Kidney capillary endothelial cell (primary cell): ENCODE data around the gene SPTBN2.
A peak's percentile ranks its signal among the peaks of the same experiment; 100 is the strongest.
"Not testable (repeated sequence)": the region's sequence is repeated elsewhere in the genome, so short reads cannot be mapped to it uniquely, and the experiment has no call there.

ENCODE experiments used
- DNase-seq: peaks from one replicate; pipeline ENCODE4 v3.0.0-alpha.2; 2018; ENCODE audit warnings: low spot score

SPTBN2 gene

DNA sequence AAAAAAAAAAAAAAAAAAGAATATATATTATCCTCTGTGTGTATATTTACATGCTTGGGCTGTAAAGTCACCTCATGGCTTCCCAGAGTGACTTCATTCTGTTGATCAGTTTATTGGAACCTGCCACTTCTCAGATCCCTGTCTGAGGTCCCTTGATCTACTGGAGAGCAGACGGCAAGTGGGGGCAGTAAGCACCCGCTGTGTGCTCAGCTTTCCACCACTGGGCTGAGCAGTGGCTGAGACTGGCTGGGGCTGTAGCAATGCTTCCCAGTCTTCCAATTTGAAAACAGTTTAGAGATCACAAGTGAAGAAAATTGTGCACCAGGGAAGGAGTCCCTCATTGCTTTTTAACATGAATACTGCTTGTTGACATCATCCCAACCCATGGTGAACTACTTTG is 44.4 kb downstream of the SPTBN2 start:
- DNase-seq: no peak

GRCh38 chr11:66683877-66684276 is 45.1 kb downstream of the SPTBN2 start:
- no peak for DNase-seq

DNA sequence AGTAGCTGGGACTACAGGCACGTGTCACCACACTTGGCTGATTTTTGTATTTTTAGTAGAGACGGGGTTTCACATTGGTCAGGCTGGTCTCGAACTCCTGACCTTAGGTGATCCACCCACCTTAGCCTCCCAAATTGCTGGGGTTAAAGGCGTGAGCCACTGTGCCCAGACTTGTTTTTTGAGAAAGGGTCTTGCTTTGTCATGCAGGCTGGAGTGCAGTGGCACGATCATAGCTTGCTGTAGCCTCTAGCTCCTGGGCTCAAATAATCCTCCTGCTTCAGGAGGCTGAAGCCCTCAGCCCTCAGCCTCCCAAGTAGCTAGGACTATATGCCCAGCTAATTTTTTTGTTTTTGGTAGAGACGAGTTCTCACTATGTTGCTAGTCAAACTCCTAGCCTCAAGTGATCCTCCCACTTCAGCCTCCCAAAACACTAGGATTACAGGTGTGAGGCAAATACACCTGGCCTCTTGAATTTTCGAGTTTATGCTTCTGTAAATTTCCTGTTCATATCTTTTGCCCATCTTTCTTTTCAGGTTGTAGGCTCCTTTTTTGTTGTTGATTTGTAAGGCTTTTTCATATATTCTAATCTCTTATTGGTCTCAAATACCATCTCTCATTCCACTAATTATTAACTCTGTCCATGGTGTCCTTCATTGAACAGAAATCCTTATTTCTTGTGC is 47.9 kb downstream of the SPTBN2 start:
- no peak for DNase-seq

DNA sequence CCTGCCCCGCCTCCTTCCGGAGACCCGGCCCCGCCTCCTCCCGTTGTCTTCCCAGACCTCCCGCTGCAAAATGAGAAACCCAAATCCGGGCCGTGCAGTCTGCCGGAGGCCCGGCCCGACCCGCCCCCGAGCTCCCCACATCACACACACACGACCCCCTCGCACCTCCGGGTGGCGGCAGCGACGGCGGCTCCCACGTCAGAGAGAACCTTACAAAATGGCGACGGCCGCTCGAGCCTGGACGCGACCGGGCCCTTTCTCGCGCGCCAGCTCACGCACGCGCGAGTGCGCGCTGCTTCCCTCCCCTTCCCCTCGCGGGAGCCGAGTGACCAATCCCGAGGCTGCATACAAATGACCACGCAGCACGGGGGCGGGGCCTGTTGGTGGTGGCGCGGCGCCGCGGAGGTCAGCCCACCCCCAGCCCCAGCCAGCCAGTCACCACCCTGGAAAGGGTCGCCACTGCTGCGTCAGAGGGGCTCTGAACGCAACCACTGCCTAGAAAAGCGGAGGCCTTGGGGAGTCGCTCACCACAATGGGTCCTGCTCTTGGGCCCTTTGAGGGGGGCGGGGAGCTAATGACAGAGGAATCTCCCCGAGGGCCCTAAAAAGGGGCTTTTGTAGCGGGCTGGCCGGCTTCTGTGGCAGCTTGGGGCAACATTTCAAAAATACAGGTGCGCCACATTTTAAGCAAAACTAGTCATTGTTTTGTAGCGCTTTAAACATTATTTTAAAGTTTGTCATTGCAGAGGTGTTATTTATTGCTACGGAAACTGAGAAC is 51.2 kb downstream of the SPTBN2 start, which contains the start of gene RBM4B:
Gene RBM4B, minus strand, starts transcription at position 289 of the 777 bp plus-strand sequence. CDS start 808 bp downstream, outside the sequence.
- DNase-seq: peak; percentile 93

GRCh38 chr11:66676931-66677598 is 52.0 kb downstream of the SPTBN2 start:
- peak; percentile 4 for DNase-seq

GRCh38 chr11:66676282-66676919 is 52.6 kb downstream of the SPTBN2 start:
- DNase-seq: no peak

GRCh38 chr11:66674964-66675602 is 53.9 kb downstream of the SPTBN2 start:
- DNase-seq: no peak

DNA sequence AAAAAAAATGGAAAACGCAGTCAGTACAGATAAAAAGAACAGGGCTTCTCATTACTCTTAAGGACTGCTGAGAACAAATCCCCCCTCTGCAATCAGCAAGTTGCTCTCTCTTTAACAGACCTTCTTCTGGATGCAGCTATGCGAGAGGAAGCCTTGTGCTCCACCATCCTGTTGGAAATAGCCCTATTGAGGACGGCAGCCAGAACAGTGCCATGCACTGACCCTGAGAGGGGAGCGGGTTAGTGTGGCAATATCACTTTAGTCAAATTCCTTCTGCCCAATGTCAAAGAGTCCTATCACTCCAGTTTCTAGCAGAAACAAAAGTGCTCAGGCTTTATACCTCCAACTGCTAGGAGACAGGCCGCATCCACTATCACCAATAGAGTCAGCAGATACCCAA is 58.2 kb downstream of the SPTBN2 start:
- no peak for DNase-seq

- no peak for DNase-seq
Observed at GRCh38 chr11:66665369-66665768, 63.6 kb downstream of the SPTBN2 start.

GRCh38 chr11:66663741-66664296 is 65.2 kb downstream of the SPTBN2 start:
- DNase-seq: no peak

GRCh38 chr11:66659763-66660162 is 69.3 kb downstream of the SPTBN2 start:
- DNase-seq: no peak

GRCh38 chr11:66653123-66653522 is 75.9 kb downstream of the SPTBN2 start:
- DNase-seq: no peak

GRCh38 chr11:66652651-66653050 is 76.4 kb downstream of the SPTBN2 start:
- DNase-seq: no peak

DNA sequence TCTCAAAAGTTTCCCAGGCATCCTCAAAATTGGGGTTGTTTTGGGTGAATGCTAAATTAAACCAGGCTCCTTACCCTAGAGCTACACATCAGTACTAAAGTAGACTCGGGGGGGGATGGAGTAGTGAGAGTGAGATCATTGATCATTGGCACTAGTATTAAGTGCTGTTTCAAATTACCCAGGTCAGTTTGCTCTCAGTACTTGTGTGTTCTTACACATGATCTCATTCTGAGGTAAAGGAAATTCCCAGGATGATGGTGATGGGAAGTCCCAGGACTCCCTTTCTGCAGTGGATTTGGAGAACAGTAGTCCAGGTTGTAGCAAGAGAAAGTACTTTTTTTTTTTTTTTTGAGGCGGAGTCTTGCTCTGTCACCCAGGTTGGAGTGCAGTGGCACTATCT is 78.0 kb downstream of the SPTBN2 start:
- no peak for DNase-seq

- DNase-seq: no peak
Observed at GRCh38 chr11:66649903-66650302, 79.1 kb downstream of the SPTBN2 start.

GRCh38 chr11:66646828-66647227 is 82.2 kb downstream of the SPTBN2 start:
- DNase-seq: no peak

DNA sequence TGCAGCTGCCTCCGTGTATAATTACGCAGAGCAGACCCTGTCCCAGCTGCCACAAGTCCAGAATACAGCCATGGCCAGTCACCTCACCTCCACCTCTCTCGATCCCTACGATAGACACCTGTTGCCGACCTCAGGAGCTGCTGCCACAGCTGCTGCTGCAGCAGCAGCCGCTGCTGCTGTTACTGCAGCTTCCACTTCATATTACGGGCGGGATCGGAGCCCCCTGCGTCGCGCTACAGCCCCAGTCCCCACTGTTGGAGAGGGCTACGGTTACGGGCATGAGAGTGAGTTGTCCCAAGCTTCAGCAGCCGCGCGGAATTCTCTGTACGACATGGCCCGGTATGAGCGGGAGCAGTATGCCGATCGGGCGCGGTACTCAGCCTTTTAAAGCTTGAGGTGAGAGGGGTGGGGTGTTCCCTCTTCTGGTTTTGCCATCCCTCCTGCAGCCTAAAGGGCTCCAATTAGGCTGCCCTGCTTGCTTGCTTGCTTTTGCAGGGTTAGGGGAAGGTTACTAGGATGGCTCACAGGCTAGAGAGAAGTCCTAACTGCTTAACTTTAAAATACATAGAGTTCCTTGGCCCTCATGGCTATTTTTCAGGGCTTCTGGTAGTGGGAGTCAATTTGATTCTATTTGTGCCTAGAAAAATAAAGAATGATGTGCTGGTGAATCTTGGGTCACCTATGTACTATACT is 85.1 kb downstream of the SPTBN2 start:
- DNase-seq: no peak

DNA sequence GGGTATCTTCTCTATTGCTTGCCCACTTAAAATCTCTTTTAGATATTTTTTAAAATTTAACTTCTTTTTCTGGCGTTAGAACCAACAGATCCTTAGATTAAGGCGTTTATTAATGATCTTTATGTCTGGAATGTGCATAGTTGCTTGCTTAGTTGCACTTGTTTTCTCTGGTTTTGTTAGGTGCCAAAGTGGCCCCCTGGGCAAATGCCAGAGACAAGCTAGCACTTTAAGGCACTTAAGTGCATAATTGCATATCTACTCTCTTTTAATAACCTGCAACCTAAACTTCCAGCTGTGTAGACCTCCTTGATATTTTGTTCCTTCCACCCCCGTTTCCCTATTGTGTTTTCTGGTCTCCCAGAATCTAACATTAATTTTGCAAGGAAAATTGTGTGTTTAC is 87.2 kb downstream of the SPTBN2 start:
- DNase-seq: no peak

DNA sequence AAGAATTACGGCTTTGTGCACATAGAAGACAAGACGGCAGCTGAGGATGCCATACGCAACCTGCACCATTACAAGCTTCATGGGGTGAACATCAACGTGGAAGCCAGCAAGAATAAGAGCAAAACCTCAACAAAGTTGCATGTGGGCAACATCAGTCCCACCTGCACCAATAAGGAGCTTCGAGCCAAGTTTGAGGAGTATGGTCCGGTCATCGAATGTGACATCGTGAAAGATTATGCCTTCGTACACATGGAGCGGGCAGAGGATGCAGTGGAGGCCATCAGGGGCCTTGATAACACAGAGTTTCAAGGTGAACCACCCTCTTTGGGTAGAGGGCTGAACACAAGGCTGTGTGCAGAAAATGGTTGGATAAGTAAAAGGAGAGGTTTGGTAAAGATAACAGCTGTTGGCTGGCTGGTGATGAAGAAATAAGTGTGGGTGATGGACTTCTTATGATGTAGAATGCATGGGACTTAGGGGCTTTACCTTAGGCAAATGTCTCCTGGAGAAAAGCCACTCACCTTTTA is 89.1 kb downstream of the SPTBN2 start:
- not testable (repeated sequence) for DNase-seq

DNA sequence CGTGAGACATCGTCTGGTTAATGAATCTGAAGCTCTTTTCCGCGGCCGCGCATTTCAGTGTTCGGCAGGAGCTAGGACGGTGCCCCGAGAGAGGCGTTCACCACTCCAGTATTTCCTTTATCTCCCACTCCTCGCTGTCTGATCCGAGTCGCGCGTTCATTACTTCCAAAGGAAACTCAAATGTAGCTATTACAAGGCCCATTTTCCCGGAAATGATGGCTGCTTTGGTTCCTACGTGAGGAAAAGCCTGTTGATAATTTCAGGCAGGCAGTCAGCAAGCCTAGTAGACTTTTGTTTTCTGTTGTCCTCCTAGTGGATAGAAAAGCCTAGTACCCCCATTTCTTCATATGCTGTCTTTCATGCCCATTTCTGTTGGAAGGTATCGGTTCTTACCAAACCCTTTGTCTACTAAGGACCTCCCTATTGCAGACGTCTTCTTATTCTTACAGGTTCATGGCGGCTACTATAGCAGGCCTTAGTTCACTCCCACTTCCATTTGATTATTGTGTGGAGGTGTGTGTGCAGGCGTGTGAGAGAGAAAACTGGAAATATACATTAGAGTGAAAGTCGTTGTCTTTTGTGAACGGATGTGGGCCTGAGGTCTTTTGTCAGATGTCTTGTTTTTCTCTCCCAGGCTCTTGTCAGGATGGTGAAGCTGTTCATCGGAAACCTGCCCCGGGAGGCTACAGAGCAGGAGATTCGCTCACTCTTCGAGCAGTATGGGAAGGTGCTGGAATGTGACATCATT is 89.8 kb downstream of the SPTBN2 start:
- DNase-seq: peak; percentile 44
